HEK293 (cell line): ENCODE measurements around the gene TNFSF12.

ENCODE experiments used
- BCL11B ChIP-seq: fragments of 450-650 bp; formaldehyde crosslinking; IDR thresholded peaks from 2 replicates; pipeline ENCODE4 v1.5.1; 2016; ENCODE audit warnings: low read depth, missing biosample characterization, missing genetic modification characterization
- ELK4 ChIP-seq: IDR thresholded peaks from 2 replicates; pipeline ENCODE4 v1.6.1; 2011; ENCODE audit warnings: mild to moderate bottlenecking, low read depth, low read length, borderline replicate concordance
- HIC1 ChIP-seq: fragments of 450-650 bp; formaldehyde crosslinking; IDR thresholded peaks from 2 replicates; pipeline ENCODE4 v1.5.1; 2016; ENCODE audit warnings: missing biosample characterization, missing genetic modification characterization
- HOXD13 ChIP-seq: sonication (generic); formaldehyde crosslinking; IDR thresholded peaks from 2 replicates; pipeline ENCODE4 v1.8.0; 2022; ENCODE audit warnings: missing genetic modification reagents, borderline replicate concordance
- KLF7 ChIP-seq: fragments of 450-650 bp; formaldehyde crosslinking; IDR thresholded peaks from 2 replicates; pipeline ENCODE4 v1.5.1; 2016; ENCODE audit warnings: missing biosample characterization, missing genetic modification characterization, borderline replicate concordance
- ZFHX2 ChIP-seq: fragments of 450-650 bp; formaldehyde crosslinking; conservative IDR thresholded peaks from 2 replicates; pipeline ENCODE4 v1.5.1; 2016; ENCODE audit warnings: missing biosample characterization, missing genetic modification characterization
- ZNF112 ChIP-seq: fragments of 450-650 bp; formaldehyde crosslinking; IDR thresholded peaks from 2 replicates; pipeline ENCODE4 v1.5.0; 2017; ENCODE audit warnings: missing biosample characterization, missing genetic modification characterization
- ZNF133 ChIP-seq: fragments of 450-650 bp; formaldehyde crosslinking; IDR thresholded peaks from 2 replicates; pipeline ENCODE4 v1.5.1; 2016; ENCODE audit warnings: missing biosample characterization, missing genetic modification characterization
- ZNF19 ChIP-seq: fragments of 450-650 bp; formaldehyde crosslinking; IDR thresholded peaks from 2 replicates; pipeline ENCODE4; 2016; ENCODE audit warnings: missing biosample characterization, missing genetic modification characterization, low read depth
- ZNF248 ChIP-seq: fragments of 450-650 bp; formaldehyde crosslinking; IDR thresholded peaks from 2 replicates; pipeline ENCODE4 v1.5.1; 2017; ENCODE audit warnings: missing biosample characterization, missing genetic modification characterization
- ZNF280C ChIP-seq: fragments of 450-650 bp; formaldehyde crosslinking; IDR thresholded peaks from 2 replicates; pipeline ENCODE4 v1.5.1; 2016; ENCODE audit warnings: missing biosample characterization, missing genetic modification characterization
- ZNF366 ChIP-seq: fragments of 450-650 bp; formaldehyde crosslinking; conservative IDR thresholded peaks from 2 replicates; pipeline ENCODE4 v1.5.1; 2016; ENCODE audit warnings: missing biosample characterization, missing genetic modification characterization
- ZNF37A ChIP-seq: fragments of 450-650 bp; IDR thresholded peaks from 2 replicates; pipeline ENCODE4 v1.5.1; 2018; ENCODE audit warnings: missing biosample characterization, missing genetic modification characterization
- ZNF449 ChIP-seq: fragments of 450-650 bp; formaldehyde crosslinking; IDR thresholded peaks from 2 replicates; pipeline ENCODE4 v1.5.1; 2017; ENCODE audit warnings: missing biosample characterization, mild to moderate bottlenecking, missing genetic modification characterization, moderate library complexity
- ZNF521 ChIP-seq: fragments of 450-650 bp; formaldehyde crosslinking; IDR thresholded peaks from 2 replicates; pipeline ENCODE4 v1.5.1; 2017; ENCODE audit warnings: missing biosample characterization, mild to moderate bottlenecking, missing genetic modification characterization
- ZNF529 ChIP-seq: fragments of 450-650 bp; formaldehyde crosslinking; IDR thresholded peaks from 2 replicates; pipeline ENCODE4 v1.5.1; 2017; ENCODE audit warnings: missing genetic modification characterization, missing biosample characterization; ENCODE audit not compliant: insufficient replicate concordance
- ZNF571 ChIP-seq: fragments of 450-650 bp; formaldehyde crosslinking; IDR thresholded peaks from 2 replicates; pipeline ENCODE4 v1.5.0; 2017; ENCODE audit warnings: missing biosample characterization, missing genetic modification characterization
- ZNF639 ChIP-seq: fragments of 450-650 bp; formaldehyde crosslinking; IDR thresholded peaks from 2 replicates; pipeline ENCODE4 v1.5.1; 2016; ENCODE audit warnings: missing biosample characterization, missing genetic modification characterization
- ZNF654 ChIP-seq: fragments of 450-650 bp; formaldehyde crosslinking; IDR thresholded peaks from 2 replicates; pipeline ENCODE4 v1.5.1; 2016; ENCODE audit warnings: low read depth, missing biosample characterization, missing genetic modification characterization
- ZNF747 ChIP-seq: fragments of 450-650 bp; formaldehyde crosslinking; IDR thresholded peaks from 2 replicates; pipeline ENCODE4 v1.5.1; 2016; ENCODE audit warnings: missing biosample characterization, missing genetic modification characterization
- TF ChIP-seq, protein P1 (sequence below): fragments of 450-650 bp; formaldehyde crosslinking; IDR thresholded peaks from 2 replicates; pipeline ENCODE4 v1.5.1; 2017; ENCODE audit warnings: missing biosample characterization, missing genetic modification characterization
- TF ChIP-seq, protein P2 (sequence below): fragments of 450-650 bp; formaldehyde crosslinking; IDR thresholded peaks from 2 replicates; pipeline ENCODE4 v1.5.1; 2016; ENCODE audit warnings: missing biosample characterization, missing genetic modification characterization
- TF ChIP-seq, protein P3 (sequence below): fragments of 450-650 bp; formaldehyde crosslinking; IDR thresholded peaks from 2 replicates; pipeline ENCODE4 v1.5.1; 2017; ENCODE audit warnings: missing biosample characterization, missing genetic modification characterization

The TNFSF12 gene

DNA sequence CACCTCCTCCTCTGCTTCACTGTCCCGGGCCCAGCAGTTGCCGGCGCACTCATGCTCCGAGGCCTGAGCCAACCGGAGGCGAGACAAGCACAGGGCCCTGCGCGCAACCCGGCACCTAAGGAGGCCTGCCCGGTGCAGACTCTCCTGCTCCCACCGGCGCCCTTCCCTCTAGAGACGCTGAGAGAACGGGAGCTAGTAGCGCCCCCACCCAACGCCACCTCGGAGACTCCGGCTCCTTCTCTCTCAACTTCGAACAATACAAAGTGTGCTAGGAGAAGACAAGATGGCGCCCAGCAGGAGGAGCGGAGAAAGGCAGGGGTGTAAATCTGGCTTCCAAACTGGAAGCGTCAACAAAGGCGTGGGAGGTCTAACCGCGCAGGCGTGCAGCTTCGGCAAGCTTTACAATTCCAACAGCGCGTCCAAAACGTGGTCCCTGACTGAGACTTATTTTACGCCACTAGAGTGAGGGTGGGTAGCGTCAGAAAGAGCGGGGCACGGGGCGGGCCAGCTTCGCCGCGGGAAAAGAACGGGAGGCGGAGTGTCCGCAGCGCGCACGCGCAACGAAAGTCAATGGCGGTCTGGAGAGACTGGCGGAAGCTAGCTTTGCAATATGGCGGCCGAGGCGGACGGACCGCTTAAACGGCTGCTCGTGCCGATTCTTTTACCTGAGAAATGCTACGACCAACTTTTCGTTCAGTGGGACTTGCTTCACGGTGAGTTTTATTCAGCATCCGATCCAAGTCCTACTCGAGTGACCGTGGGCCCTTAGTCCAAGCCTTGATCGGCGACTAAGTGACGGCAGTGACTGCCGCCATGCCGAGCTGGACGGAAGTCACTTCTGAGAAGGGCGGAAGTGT, 34.6 kb downstream of the TNFSF12 start, which contains the start of gene MPDU1 (continued):
- peak; percentile 88; the same call in 1 of the 2 replicates for TF ChIP-seq HIC1 (tag by site-specific recombination)
- TF ChIP-seq ZNF654 (tag by site-specific recombination): no peak
- no peak for TF ChIP-seq ZNF280C (tag by site-specific recombination)
- TF ChIP-seq ZNF639: peak; percentile 91
- TF ChIP-seq ZFHX2 (tag by site-specific recombination): peak; percentile 89
- TF ChIP-seq ELK4: no peak
- no peak for TF ChIP-seq ZNF19
- no peak for TF ChIP-seq ZNF521
- TF ChIP-seq ZNF571 (tag by site-specific recombination): no peak
- no peak; the same call in 1 of the 2 replicates for TF ChIP-seq ZNF449
- TF ChIP-seq, protein P1, sequence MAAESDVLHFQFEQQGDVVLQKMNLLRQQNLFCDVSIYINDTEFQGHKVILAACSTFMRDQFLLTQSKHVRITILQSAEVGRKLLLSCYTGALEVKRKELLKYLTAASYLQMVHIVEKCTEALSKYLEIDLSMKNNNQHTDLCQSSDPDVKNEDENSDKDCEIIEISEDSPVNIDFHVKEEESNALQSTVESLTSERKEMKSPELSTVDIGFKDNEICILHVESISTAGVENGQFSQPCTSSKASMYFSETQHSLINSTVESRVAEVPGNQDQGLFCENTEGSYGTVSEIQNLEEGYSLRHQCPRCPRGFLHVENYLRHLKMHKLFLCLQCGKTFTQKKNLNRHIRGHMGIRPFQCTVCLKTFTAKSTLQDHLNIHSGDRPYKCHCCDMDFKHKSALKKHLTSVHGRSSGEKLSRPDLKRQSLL (tag by site-specific recombination): peak; percentile 5; the same call in 1 of the 2 replicates
- no peak for TF ChIP-seq ZNF248 (tag by site-specific recombination)
- TF ChIP-seq, protein P2, sequence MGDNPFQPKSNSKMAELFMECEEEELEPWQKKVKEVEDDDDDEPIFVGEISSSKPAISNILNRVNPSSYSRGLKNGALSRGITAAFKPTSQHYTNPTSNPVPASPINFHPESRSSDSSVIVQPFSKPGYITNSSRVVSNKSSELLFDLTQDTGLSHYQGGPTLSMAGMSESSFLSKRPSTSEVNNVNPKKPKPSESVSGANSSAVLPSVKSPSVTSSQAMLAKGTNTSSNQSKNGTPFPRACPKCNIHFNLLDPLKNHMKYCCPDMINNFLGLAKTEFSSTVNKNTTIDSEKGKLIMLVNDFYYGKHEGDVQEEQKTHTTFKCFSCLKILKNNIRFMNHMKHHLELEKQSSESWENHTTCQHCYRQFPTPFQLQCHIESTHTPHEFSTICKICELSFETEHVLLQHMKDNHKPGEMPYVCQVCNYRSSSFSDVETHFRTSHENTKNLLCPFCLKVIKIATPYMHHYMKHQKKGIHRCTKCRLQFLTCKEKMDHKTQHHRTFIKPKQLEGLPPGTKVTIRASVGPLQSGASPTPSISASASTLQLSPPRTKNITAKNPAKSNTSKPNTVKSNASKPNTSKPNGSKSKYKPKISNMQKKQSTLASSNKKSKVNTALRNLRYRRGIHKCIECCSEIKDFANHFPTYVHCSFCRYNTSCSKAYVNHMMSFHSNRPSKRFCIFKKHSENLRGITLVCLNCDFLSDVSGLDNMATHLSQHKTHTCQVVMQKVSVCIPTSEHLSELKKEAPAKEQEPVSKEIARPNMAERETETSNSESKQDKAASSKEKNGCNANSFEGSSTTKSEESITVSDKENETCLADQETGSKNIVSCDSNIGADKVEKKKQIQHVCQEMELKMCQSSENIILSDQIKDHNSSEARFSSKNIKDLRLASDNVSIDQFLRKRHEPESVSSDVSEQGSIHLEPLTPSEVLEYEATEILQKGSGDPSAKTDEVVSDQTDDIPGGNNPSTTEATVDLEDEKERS (tag by site-specific recombination): peak; percentile 53
- TF ChIP-seq ZNF133 (tag by site-specific recombination): no peak; the same call in 1 of the 2 replicates
- TF ChIP-seq HOXD13 (CRISPR knock-in tag): no peak
- no peak for TF ChIP-seq KLF7 (tag by site-specific recombination)
- TF ChIP-seq ZNF112: no peak
- peak; percentile 61; the same call in 1 of the 2 replicates for TF ChIP-seq BCL11B (tag by site-specific recombination)
- TF ChIP-seq ZNF366: peak; percentile 60; the same call in 1 of the 2 replicates
- TF ChIP-seq ZNF37A (tag by site-specific recombination): no peak
- no peak for TF ChIP-seq ZNF747 (tag by site-specific recombination)
- TF ChIP-seq ZNF529 (tag by site-specific recombination): no peak
- TF ChIP-seq, protein P3, sequence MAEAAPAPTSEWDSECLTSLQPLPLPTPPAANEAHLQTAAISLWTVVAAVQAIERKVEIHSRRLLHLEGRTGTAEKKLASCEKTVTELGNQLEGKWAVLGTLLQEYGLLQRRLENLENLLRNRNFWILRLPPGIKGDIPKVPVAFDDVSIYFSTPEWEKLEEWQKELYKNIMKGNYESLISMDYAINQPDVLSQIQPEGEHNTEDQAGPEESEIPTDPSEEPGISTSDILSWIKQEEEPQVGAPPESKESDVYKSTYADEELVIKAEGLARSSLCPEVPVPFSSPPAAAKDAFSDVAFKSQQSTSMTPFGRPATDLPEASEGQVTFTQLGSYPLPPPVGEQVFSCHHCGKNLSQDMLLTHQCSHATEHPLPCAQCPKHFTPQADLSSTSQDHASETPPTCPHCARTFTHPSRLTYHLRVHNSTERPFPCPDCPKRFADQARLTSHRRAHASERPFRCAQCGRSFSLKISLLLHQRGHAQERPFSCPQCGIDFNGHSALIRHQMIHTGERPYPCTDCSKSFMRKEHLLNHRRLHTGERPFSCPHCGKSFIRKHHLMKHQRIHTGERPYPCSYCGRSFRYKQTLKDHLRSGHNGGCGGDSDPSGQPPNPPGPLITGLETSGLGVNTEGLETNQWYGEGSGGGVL (tag by site-specific recombination): no peak
